HG03342 (cell line): ENCODE data around the gene MICAL3.
A peak's percentile ranks its signal among the peaks of the same experiment; 100 is the strongest.
"Not testable (repeated sequence)": the region's sequence is repeated elsewhere in the genome, so short reads cannot be mapped to it uniquely, and the experiment has no call there.

Experiments
- ATAC-seq: cut with Tn5 transposase; IDR thresholded peaks from one replicate; pipeline ENCODE4 v1.9.1; 2021; ENCODE audit warnings: mild to moderate bottlenecking, moderate library complexity; ENCODE audit not compliant: unreplicated experiment

Gene MICAL3

DNA sequence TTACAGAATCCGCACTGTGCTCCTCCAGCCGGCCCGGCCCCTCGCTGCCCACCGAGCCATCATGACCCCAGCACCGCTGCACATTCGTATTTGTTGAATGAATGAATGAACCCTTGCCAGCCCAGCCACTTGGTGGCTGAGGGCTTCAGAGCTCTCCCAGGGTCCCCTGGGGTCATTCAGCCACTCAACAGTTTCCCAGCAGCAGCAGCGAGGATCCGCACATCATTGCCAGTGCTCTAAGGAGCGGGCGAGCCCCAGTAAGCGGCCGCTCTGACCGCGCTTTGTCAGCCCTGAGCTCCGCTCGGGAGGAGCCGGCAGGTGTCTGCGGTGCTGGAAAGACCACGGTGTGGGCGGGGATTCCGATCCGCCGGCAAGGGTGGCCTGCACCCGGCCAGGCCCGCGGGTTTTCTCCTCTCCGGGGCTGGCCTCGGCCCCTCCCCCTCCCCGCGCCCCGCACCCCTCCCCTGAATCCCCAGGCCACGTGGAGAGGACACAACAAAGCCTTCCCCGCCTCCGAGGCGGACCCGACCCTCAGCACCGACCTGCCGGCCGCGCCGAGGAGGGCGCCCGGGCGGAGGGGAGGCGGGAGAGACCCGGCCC is 250.7 kb downstream of the MICAL3 start:
- ATAC-seq = peak; percentile 35

DNA sequence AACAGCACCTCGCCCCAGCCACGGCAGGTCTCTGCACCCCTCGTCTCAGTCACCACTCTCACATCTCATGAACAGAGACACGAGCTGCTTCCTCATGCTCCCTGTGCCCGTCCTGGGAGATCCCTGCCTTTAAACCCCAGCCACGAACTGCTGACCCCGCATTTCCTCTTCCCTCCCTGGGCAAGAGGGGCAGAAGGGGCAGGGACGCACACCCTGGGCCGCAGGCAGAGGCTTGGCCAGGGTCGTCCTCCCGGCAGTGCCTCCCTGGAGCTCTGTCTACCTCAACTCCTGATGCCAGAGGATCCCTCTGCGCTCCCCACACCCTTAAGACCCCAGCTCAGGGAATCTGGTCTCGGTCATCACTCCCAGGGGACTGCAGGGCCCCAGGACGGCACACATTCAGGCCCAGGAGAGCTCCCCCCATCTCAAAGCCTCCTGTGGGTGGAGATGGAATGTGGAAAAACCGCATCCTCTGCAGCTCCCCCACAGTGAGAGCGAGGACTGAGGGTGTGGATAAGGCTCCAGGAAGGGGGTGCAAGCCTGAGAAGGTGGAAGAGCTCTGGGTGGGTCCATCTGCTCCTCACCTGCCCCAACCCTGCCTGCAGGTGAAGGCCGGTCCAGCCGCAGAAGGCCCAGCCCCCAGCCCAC is 251.3 kb downstream of the MICAL3 start:
- ATAC-seq = no peak

DNA sequence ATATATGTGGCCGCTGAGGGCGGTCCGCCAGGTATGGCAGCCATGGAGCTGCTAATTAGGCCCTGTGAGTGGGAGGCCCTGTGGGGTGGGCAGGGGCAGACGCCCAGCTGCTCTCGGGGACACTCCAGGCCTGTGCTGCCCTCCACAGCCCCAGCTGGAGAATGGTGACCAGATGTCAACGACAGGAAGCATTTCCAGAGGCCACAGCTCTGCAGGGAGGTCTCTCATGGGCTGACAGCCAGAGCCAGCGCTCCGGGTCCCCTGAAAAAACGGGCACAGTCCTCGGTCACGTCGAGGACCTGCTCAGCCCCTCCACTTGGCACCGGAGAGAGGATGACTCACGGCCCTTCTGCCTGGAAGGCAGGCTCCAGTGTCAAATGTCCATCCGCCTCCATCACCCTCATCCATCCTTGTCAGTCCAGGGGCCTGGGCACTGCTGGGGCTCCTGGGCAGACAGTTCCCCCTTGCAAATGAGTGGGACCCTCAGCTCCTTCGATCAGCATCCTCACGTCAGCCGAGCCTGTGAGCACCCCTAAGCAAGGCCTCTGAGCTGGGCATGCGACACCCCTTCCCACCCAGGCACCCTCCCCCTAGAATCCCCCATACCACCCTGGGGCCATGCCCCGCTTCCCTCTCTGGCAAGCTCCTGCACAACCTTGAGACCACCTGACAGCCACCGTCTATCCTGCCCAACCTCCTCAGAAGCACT is 252.0 kb downstream of the MICAL3 start:
- ATAC-seq = no peak

DNA sequence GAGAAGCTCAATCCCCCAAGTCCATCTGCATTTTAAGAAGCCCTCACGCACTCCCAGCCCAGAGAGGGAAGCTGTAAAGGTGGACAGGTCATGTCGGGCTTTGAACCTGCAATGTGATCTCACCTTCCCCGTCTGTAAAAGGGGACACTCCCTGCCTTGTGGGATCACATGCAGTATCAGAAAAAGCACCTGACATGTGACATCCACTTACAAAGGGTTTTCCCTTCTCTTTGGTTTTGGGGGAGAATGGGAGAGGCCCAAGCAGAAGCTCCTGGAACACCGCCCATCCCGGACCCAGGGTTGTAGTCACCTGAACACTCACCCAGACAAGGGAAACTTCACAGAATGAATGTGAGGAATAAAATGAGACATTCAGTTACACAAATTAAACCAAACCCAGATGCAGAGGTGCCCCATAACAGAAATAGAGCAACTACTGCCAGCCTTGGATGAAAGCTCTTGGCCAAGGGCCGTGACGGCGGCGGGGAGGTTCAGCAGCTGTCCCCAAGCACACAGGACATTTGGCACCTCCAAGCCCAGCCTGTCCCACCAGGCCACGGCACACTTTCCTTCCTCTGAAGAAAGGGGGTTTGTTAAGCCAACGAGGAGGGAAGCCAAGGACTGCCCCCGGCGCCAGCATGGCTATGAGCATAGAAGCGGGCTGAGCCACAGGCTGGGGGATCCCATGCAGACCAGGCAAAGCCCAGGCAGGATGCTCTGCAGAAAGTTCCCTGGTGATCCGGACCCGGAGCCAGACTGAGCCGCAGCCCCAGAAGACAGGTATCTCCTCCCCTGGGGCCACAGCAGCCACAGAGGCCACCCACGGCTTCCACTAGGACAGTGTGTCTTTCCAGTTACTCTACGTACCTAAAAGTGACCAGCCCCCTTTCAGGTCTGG is 253.9 kb downstream of the MICAL3 start:
- ATAC-seq = no peak

DNA sequence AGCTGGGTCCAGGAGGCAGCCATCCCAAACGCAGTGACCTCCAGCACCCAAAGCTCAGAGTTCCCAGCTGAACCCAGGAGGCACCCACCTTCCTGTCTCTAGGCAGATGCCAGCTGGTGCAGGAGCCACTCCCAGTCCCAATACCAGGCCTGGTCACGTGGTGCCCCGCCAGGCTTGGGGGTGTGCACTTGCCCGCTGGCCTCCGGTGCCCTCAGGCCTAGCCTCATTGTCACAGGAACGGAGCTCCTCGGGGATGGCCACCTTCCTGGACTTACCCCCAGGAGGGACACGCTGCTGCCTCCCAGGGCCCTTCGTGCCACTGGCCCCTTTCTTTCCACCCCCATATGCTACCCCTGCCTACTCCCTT is 254.7 kb downstream of the MICAL3 start:
- ATAC-seq = no peak

DNA sequence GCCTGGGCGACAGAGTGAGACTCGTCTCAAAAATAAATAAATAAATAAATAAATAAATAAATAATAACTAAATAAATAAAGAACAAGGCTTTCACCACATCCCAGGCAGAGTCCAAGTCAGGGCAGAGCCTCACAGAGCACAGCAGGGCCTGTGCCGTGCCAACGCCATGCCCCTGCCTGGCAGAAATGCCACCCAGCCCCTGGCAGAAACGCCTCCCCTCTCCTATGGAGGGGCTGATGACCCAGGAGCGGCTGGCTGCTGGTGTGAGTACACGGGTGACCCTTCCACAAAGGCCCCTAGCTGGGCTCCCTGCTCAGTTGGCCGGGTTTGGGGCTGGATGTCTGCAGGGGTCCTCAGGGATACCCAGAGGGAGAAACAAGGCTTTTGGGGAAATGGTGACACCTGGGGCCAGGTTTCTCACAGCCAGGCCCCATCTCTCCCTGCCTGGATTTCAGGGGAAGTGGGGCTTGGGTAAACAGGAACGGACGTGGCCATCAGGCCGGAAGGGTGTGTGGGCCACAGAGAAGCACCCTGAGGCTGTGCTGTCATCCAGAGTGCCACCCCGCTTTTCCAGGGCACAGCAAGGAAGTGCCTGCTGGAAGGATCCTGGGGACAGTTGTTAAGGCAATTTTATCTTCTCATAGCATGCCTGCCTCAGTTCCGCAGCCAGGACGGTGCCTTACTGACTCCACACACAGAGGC is 255.2 kb downstream of the MICAL3 start:
- ATAC-seq = no peak

DNA sequence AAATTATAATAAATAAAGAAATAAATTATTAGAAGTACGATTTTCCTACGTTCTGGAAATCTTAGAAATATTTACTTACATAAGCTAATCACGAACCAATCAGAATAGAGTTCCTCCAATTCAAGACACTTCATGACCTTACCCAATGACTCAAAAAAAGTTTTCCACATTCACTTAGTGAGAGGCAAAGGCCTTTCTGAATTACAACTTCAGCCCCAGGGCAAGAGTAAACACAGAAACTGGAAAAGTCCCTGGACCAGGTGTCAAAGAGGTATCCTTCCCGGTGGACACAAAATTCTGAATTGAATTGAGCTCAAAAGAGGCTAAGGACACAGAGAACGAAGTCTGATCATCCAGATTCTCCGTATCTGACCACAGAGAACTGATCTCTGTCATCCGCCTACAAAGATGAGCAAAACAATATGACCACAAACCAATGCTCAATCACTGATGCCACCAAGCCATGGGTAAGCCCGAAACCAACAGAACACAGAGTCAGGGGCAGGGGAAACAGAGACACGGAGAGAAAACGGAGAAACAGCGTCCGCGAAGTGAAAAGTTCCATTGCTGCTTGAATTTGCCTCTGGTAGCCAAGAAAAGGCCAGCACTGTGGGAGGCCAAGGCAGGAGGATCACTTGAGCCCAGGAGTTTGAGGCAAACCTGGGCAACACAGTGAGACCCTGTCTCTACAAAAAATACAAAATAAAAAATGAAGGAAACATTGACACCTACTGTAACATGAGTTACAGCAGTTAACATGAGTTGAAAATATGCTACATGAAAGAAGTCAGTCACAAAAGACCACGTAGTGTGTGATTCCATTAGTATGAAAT is 256.9 kb downstream of the MICAL3 start:
- peak; percentile 66 for ATAC-seq

DNA sequence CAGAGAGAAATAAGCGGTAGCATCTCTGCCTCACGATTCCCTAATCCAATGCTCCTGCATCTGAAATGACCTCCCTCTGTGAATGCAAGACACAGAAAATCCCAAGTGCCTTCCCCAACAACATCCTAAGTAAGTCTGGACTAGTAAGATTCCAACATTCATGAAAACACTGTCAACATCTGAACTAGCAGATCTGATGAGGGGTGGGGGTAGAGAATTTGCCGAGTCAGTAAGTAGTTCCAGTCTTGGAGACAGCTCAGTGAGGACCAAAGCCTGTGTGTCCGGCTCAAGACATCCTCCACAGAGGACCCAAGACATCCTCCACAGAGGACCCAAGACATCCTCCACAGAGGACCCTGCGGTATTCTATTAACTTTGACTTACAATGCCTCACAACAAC is 259.5 kb downstream of the MICAL3 start:
- not testable (repeated sequence) for ATAC-seq

DNA sequence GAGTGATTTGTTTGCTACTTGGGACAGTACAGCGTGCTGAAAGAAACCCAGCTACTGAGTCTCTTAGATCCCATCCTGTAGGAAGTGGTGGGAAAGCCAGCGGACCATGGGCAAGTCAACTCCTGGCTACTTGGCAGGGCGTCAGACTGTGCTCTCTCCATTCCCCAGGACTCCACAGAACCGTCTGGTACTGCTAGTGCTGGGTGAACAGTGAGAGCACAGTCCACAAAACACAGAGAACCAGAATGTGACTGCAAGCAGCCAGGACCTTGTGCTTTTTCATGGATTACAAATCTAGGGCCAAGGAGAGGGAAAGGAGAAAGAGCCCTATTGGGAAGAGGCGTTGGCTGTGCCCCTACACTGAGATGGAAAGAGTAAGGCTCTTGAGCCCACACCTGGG is 260.3 kb downstream of the MICAL3 start:
- ATAC-seq = no peak

DNA sequence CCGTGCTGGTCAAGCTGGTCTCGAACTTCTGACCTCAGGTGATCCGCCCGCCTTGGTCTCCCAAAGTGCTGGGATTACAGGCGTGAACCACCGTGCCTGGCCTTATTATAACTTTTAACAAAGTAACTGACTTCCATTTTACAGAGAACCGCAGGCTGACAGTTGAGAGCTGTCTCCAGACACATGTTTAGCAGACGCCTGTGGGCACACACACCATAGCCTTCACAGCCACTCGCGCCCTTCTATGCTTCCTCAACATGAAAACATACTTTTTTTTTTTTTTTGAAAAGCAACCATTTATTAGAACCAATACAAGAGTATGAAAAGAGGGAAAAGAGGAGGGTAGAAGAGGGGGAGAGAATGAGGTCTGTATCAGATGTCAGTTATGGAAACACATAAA is 260.9 kb downstream of the MICAL3 start:
- ATAC-seq = not testable (repeated sequence)

DNA sequence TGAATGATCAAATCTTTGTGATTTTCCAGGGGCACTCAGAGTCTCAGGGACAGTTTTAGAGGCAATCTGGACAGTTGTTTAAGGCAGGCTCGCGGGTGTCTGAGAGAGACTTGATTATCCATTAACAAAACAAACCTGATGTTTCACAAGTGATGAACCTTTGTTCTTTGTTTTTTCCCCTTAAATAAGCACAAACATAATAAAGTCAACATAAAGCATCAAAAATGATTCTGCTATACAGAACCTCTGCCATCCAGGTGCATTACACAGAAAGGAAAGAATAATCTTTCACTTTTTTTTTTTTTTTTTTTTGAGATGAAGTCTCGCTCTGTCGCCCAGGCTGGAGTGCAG is 263.2 kb downstream of the MICAL3 start:
- no peak for ATAC-seq

DNA sequence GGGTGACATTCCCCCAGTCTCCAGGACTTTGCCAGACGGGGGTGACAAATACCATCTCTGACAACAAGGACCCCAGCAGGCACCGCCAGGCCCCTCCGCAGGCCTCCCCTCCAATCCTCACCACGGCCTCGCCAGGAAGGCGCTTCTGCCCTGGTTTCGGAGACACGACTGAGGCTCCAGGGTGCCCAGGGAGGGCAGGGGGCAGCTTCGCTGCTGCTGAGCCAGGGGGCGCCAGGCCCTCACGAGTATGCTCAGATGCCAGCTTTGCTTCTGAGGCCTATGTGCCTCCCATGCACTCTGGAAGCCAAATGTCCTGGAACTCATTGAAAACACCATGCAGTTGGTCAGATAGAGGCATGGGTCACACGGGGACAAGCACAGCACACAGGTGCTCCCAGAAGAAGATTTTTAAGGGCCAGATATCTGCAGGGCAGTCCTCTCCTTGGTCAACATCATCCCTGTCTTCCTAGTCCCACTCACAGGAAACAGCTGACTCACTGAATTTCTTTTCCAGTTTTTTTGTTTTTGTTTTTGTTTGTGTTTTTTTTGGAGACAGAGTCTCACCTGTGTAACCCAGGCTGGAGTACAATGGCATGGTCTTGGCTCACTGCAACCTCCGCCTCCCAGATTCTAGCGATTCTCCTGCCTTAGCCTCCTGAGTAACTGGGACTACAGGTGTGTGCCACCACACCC is 270.0 kb downstream of the MICAL3 start:
- ATAC-seq = no peak

DNA sequence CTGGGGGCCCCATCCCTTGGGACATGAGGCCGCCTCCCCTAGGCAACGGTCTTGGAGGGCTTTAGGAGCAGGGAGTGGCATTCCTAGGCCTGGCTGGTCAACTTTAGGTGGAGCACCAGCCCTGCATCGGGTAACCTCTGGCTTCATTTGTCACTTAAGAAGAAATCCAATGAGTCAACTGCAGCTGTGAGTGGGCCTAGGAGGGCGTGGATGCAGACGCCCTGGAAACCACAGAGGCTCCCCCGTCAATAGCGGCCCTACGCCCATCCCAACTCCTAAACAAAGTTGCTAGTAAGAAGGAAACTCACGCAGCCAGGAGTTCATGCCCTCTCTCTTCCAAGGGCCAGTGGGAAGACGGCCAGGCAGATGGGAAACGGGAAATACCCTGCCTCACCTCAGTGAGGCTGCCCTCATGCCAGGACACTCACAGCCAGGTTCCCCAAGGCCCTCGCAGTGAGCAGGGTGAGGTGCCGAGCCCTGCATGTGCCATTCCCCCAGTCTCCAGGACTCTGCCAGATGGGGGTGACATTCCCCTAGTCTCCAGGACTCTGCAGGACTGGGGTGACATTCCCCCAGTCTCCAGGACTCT is 270.9 kb downstream of the MICAL3 start:
- no peak for ATAC-seq

DNA sequence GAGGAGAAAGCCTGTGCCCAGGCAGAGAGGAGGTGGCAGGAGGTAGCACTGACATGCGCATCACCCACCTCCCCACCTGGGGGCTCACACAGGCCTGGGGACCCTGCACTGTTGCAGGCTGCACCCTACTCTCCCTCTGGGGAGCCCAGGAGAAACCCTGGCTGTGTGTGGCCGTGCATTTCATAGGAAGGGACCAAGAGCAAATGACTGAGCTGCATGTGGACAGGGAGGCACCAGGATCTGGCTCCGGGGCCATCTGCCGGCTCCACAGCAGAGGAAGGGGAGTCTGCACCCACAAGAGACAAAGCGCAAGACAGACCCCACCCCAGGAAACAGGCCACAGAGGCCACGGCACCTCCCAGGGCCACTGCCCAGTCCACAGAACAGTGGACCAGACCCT is 272.8 kb downstream of the MICAL3 start:
- ATAC-seq = no peak

DNA sequence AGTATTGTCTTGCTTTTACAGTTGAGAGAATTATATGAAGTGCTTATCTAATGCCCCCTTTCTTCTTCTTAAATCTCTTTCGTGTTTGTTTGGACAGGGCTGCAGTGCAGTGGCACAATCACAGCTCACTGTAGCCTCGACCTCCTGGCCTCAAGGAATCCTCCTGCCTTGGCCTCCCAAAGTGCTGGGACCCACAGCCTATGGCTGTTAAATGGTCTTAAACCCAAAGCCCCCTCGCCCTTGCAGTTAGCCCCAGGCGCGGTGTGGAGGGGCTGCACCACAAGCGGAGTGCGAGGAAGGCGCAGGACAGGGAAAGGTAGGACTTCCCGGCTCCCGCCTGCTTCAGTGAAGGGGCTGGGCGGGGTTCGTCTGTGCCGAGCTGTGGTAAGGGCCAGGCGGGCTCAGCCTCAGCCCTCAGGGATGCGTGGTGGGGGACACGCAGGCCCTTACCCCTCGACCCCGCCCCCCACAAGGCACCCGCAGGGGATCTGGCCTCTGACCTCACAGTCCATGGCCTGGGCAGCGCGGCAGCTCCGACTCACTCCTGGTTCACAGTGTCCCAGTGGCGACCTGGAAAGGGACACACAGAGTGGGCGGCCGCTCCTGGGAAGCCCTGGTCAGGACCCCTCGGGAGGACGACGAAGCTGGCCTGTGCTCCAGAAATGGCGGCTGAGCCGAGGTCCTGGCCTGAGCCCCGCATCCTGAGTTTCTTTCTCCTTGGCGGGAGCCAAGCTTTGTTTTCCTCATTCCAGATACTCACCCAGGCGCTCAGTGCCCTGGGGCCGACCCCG is 274.6 kb downstream of the MICAL3 start:
- ATAC-seq = no peak

DNA sequence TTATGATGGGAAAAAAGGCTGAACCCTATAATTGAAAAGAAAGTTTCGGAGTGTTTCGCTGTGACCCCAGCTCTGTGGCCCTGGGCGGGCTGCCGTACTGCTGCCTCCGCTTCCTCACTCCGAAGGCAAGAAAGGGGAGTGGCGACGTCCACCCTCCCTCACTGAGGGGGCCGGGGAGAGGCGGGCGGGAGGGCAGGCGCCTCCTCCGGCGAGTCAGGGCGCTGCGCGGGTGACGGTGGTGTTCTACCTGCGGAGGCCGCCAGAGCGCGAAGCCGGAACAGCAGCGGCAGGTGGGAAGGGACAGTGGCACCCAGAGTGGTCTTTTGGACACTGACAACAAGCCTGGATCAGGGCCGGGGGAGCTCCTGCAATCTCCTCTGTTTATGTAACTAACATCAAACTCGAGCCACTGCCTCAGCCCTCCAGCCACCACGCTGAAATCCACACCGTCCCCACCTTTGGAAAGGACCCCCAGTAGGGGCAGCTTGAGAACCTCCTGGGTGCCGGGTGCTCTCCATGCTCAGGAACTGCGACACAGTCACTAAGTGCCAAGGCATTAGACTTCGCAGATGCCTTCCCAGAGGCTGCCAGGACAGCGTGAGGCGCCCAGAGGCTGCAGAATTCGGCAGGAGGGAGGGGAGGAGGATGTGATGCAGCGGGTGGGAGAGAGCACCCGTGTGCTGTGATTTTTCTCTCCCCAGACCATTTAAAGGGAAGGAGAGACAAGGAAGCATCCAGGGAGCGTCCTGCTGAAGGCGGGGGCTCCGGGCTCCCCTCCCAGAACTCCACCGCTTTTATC is 275.6 kb downstream of the MICAL3 start:
- no peak for ATAC-seq

DNA sequence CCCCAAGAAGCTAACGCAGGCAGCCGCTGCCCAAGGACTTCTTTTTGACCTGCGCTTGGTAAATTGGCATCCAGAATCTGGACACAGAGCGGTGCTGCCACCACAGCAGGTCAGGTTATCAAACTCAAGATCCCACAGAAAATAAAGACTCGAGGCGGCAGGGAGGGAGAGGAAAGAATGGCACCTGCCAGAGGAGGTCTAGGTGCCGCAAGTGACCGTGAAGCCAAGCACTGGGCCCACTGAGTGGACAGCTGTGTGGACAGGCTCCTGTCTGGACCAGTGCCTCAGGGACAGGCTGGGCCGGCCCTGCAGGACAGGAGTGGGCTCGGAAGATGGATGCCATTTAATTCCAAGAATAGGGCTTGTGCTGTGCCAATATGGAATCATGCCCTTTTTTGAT is 277.4 kb downstream of the MICAL3 start:
- no peak for ATAC-seq
